Transverse colon (tissue), 4 donors: Measurements from ENCODE around the gene GABRB1. TPM values are rescaled to one million over a fixed set of nuclear protein-coding genes. Genes with fewer than 3 reads are reported as not detected.

Source experiments
- DNase-seq: peaks from one replicate; pipeline ENCODE4 v3.0.0-alpha.2; 2019
- H3K27ac ChIP-seq, 4 donors: fragments of 200-600 bp; sonication (generic); 2 replicates each; pipeline ENCODE4 v1.5.1; 2016 to 2018; ENCODE audit warnings: inconsistent platforms in 4 of 4
- H3K27me3 ChIP-seq: fragments of 200-600 bp; sonication (generic); 2 replicates; pipeline ENCODE4 v1.5.1; 2017; ENCODE audit warnings: inconsistent platforms
- H3K36me3 ChIP-seq, 4 donors: fragments of 200-600 bp; sonication (generic); 2 replicates each; pipeline ENCODE4 v1.5.1; 2017 to 2019; ENCODE audit warnings: inconsistent platforms in 4 of 4
- H3K4me1 ChIP-seq, 4 donors: fragments of 200-600 bp; sonication (generic); 2 replicates each; pipeline ENCODE4 v1.5.1; 2017 to 2020; ENCODE audit warnings: inconsistent platforms in 4 of 4
- H3K4me3 ChIP-seq, 4 donors: fragments of 200-600 bp; sonication (generic); 1 replicate in 1 of 4; 2 replicates in 3 of 4; pipeline versions ENCODE4 v1.5.1 to v1.6.1; 2017 to 2019; ENCODE audit warnings: inconsistent platforms in 4 of 4
- H3K9me3 ChIP-seq, 2 donors: fragments of 200-600 bp; sonication (generic); 2 replicates each; pipeline ENCODE4 v1.5.1; 2017 to 2019; ENCODE audit warnings: inconsistent platforms in 2 of 2
- CTCF ChIP-seq, 5 experiments: fragments of 200-600 bp in 3 of 5; fragments of 450-650 bp in 2 of 5; sonication (generic) in 3 of 5; IDR thresholded peaks; 1 replicate in 2 of 5; 2 replicates in 3 of 5; pipeline ENCODE4 v1.5.1; 2016 to 2017; ENCODE audit warnings: antibody characterized with exemption in 5 of 5, inconsistent platforms in 3 of 5, mild to moderate bottlenecking in 2 of 5, moderate library complexity in 1 of 5
- EP300 ChIP-seq: sonication (generic); formaldehyde crosslinking; IDR thresholded peaks from one replicate; pipeline ENCODE4 v1.6.1; 2017; ENCODE audit warnings: antibody characterized with exemption, low read depth
- POLR2A ChIP-seq: fragments of 450-650 bp; IDR thresholded peaks from one replicate; pipeline ENCODE4 v1.6.1; 2016; ENCODE audit warnings: antibody characterized with exemption, mild to moderate bottlenecking, moderate library complexity
- POLR2AphosphoS5 ChIP-seq, 3 donors: sonication (generic); formaldehyde crosslinking; IDR thresholded peaks; one replicate each; pipeline ENCODE4 v1.6.1; 2016; ENCODE audit warnings: antibody characterized with exemption in 3 of 3
- WGBS, 2 donors: methylation state at CpG; one replicate each; pipeline ENCODE4 v1.1.5; 2018; ENCODE audit warnings: low coverage in 1 of 2; 5-methylcytosine and 5-hydroxymethylcytosine counted together
- in situ Hi-C, 4 donors: fragments of 200-750 bp; cut with MboI; loops; one replicate each; pipeline versions ENCODE4 v1.15.0 to v1.15.1; 2017; ENCODE audit warnings: low sequenced_read_pairs in 3 of 4, low pct_ligation_motif_present in 1 of 4, low pct_unique_long_range_greater_than_20kb in 1 of 4
- intact Hi-C: fragments of 100-400 bp; cut with DNase I; formaldehyde crosslinking; loops from one replicate; pipeline ENCODE4 v1.15.1; 2023; ENCODE audit warnings: low total_unique reads
- total RNA-seq, 4 donors: library from RNA; depleted of rRNA; stranded (reverse); fragments of >200 nt; gene quantifications; one replicate each; pipeline ENCODE4 v1.1.0, GENCODE V29; 2016

GABRB1 gene
- total RNA-seq, 4 donors from 2014 or later: 0.14 to 19.7 (median 0.48) TPM; not detected in 1

GRCh38 chr4:47002580-47002979, 28.8 kb upstream of the GABRB1 start:
- WGBS, 2 donors: 36 to 44% methylated on average over 1 of the region's 1 CpG
- intact Hi-C loops: no loop called here

GRCh38 chr4:47010347-47010911, 20.9 kb upstream of the GABRB1 start:
- H3K4me1 ChIP-seq: peaks cover 0 to 8% (median 0%) of the 10 kb centered on the region in 4 donors
- intact Hi-C loops (no loop called here), in situ Hi-C loops (no loop called here)
- H3K27ac ChIP-seq: no peak overlapping the region
- no peaks in the 10 kb centered on the region for H3K36me3 ChIP-seq
- H3K4me3 ChIP-seq: no peak overlapping the region
- H3K9me3 ChIP-seq: no peaks in the 10 kb centered on the region
- TF ChIP-seq POLR2A: no peak
- TF ChIP-seq POLR2AphosphoS5 (IDR thresholded peaks at IDR 0.05): no peak
- TF ChIP-seq EP300: no peak
- no peak for TF ChIP-seq CTCF (IDR thresholded peaks at IDR 0.05)
- H3K27me3 ChIP-seq: no peaks in the 10 kb centered on the region
- no peak for DNase-seq

More at GRCh38 chr4:47002580-47002979, 28.8 kb upstream of the GABRB1 start:
- DNase-seq: no peak
- TF ChIP-seq POLR2AphosphoS5 (IDR thresholded peaks at IDR 0.05) (no peak), POLR2A (no peak), CTCF (IDR thresholded peaks at IDR 0.05) (peak in 1 of 5 experiments; percentile 9), EP300 (no peak)
- H3K4me1 ChIP-seq: no peaks in the 10 kb centered on the region
- no peaks in the 10 kb centered on the region for H3K27me3 ChIP-seq
- H3K27ac ChIP-seq: no peak overlapping the region
- in situ Hi-C loops: no loop called here
- H3K4me3 ChIP-seq: no peak overlapping the region
- H3K9me3 ChIP-seq: no peaks in the 10 kb centered on the region
- no peaks in the 10 kb centered on the region for H3K36me3 ChIP-seq

- Histone ChIP-seq H3K9me3 (no peaks in the 10 kb centered on the region), H3K27me3 (no peaks in the 10 kb centered on the region), H3K27ac (no peak overlapping the region), H3K4me1 (peaks cover 0 to 8% (median 0%) of the 10 kb centered on the region in 4 donors), H3K36me3 (no peaks in the 10 kb centered on the region), H3K4me3 (no peak overlapping the region)
- in situ Hi-C loops (no loop called here), intact Hi-C loops (no loop called here)
- 48 to 53% methylated on average over 2 of the region's 2 CpGs for WGBS, 2 donors
- TF ChIP-seq POLR2A: no peak
- TF ChIP-seq CTCF (IDR thresholded peaks at IDR 0.05): no peak
- no peak for TF ChIP-seq POLR2AphosphoS5 (IDR thresholded peaks at IDR 0.05)
- TF ChIP-seq EP300: no peak
- no peak for DNase-seq
These were observed 20.4 kb upstream of the GABRB1 start for GRCh38 chr4:47010912-47011446.

GRCh38 chr4:47012676-47013075, 18.7 kb upstream of the GABRB1 start:
- H3K9me3 ChIP-seq: no peaks in the 10 kb centered on the region
- no peak overlapping the region for H3K27ac ChIP-seq
- in situ Hi-C loops (no loop called here), intact Hi-C loops (no loop called here)
- no peak for TF ChIP-seq CTCF (IDR thresholded peaks at IDR 0.05)
- no peak for TF ChIP-seq POLR2A
- no peak for TF ChIP-seq POLR2AphosphoS5 (IDR thresholded peaks at IDR 0.05)
- no peak for TF ChIP-seq EP300
- H3K27me3 ChIP-seq: no peaks in the 10 kb centered on the region
- no peak overlapping the region for H3K4me3 ChIP-seq
- peaks cover 0 to 8% (median 0%) of the 10 kb centered on the region in 4 donors for H3K4me1 ChIP-seq
- DNase-seq: no peak
- no peaks in the 10 kb centered on the region for H3K36me3 ChIP-seq
